HG02852 (cell line): ENCODE results near the gene CROCC2.

ENCODE experiments used
- ATAC-seq: cut with Tn5 transposase; IDR thresholded peaks from one replicate; pipeline ENCODE4 v1.9.1; 2021; ENCODE audit warnings: mild to moderate bottlenecking, moderate library complexity; ENCODE audit not compliant: unreplicated experiment

CROCC2 gene

GRCh38 chr2:241031436-241032165, 125.5 kb downstream of the CROCC2 start:
- no peak for ATAC-seq

DNA sequence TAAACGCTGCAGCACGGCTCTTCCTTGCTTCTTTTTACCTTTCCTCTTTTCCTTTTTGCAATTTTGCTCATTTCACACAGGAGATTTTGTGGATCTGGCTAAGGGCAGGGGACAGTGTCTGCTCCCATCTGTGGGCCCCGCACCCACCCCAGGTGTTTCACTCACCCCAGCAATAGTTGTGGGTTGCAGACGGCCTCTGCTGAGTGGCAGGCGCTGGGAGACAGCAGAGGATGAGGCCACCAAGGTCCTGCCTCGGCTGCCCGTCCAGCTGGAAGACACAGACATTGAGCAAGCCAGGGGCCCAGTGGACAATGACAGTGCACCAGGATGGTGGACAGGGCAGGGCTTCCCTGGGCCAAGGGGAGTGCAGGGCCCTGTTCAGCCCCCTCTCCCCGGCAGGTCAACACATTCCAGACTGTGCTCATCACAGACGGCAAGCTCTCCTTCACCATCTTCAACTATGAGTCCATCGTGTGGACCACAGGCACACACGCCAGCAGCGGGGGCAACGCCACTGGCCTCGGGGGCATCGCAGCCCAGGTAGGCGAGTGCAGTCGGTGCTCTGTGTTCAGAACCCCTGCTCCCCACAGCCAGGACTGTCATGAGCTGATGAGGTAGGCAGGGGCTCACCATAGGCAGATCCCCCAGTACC, 127.3 kb downstream of the CROCC2 start:
- ATAC-seq = no peak

- no peak for ATAC-seq
Observed at GRCh38 chr2:241033994-241034393, 127.9 kb downstream of the CROCC2 start.

- ATAC-seq = no peak
Observed at GRCh38 chr2:241034490-241035141, 128.5 kb downstream of the CROCC2 start.

DNA sequence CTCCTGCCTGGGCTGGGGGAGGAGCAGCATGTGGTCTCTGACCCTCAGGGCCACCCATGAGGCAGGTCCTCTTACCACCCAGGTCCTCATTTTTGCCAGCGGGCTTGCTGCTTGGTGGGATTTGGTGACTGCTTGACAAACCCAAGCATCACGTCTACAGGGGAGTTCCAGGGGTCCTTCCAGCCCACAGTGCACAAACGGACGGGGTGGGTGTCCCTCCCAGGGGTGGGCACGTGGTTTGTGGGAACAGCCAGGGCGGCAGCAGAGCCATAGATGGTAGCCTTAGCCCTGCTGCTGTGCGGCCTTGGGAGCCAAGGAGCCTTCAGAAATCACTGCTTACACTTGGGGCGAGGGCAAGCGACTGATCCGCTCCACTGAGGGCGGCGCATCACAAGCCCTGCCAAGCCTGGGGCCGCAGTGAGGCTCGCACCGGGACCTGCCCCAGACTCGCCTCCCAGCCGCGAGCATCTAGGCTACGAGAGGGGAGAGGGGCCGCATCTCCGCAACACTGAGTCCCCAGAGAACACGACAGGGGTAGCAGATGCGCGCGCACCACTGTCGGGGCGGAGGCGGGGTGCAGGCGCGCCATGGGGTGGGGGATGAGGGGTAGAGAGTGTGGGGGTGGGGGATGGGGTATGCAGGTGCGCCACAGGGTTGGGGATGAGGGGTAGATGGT, 129.1 kb downstream of the CROCC2 start:
- ATAC-seq = no peak

GRCh38 chr2:241035818-241036396, 129.8 kb downstream of the CROCC2 start:
- ATAC-seq = peak; percentile 8

GRCh38 chr2:241036397-241036963, 130.3 kb downstream of the CROCC2 start:
- peak; percentile 66 for ATAC-seq

DNA sequence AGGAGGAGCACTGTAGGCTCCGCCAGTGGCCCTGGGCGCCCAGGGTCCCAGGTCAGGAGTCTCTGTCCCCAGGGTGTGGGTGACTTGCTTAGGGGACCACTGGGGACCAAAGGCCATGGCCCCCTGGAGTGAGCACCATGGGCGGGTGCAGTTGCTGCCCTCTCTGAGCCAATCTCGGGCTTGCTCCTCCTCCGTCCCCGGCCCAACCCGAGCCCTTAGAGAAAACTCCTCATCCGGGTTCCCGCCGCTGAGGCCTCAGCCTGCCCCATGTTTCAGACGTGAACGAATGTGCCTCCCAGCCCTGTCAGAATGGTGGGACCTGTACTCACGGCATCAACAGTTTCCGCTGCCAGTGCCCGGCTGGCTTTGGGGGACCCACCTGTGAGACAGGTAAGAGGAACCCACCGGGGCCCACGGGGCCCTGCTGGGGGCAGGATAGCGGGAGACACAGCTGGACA, 130.9 kb downstream of the CROCC2 start:
- ATAC-seq = no peak

DNA sequence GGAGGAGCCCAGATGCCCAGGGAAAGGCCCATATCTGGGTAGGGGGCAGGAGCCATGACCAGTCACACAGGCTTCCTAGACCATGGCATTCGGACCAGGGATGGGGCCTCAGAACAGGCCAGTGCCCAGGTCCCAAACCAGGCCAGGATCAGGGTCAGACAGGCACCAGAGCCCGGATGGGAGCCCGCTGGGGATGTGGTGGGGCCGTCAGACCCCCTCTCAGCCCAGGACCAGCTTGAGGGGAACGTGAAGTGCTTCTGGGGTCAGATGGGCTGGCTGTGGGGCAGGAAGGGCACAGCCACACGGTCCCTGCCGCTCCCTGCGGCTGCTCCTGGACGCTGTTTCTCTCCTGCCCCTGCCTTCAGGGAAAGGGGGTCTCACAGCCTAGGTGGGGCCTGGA, 131.4 kb downstream of the CROCC2 start:
- no peak for ATAC-seq

GRCh38 chr2:241038374-241039180, 132.4 kb downstream of the CROCC2 start:
- no peak for ATAC-seq

DNA sequence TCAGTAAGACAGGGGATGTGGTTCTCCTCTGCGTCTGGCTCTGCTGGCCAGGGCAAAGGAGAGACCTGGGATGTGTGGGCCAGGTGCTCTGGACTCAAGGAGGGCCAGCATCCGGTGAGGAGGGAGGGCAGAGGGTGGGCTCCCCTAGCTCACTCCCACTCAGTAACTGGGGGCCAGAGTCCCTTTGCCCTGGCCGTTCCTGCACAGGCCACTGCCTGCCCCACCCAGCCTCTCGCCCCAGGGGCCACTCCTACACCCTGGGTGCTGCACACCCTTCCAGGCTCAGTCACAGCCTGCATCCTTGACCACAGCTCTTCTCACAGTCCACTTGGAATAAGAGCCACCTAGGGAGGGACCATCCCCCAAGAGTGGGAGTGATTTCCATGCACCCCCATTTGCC, 133.3 kb downstream of the CROCC2 start:
- ATAC-seq = no peak

GRCh38 chr2:241040081-241040803, 134.1 kb downstream of the CROCC2 start:
- no peak for ATAC-seq

- ATAC-seq = peak; percentile 74
Observed at GRCh38 chr2:241041589-241042158, 135.5 kb downstream of the CROCC2 start.
